Activated T-cell treated with anti-CD3 and anti-CD28 coated beads, Interleukin-2, amount 50 U/mL, for 1 hour (primary cell): ENCODE results near the gene LCE5A.
"Not testable (repeated sequence)": the region's sequence is repeated elsewhere in the genome, so short reads cannot be mapped to it uniquely, and the experiment has no call there.

Source experiments
- DNase-seq: peaks from one replicate; pipeline ENCODE4 v3.0.0-alpha.2; 2020

Gene LCE5A

DNA sequence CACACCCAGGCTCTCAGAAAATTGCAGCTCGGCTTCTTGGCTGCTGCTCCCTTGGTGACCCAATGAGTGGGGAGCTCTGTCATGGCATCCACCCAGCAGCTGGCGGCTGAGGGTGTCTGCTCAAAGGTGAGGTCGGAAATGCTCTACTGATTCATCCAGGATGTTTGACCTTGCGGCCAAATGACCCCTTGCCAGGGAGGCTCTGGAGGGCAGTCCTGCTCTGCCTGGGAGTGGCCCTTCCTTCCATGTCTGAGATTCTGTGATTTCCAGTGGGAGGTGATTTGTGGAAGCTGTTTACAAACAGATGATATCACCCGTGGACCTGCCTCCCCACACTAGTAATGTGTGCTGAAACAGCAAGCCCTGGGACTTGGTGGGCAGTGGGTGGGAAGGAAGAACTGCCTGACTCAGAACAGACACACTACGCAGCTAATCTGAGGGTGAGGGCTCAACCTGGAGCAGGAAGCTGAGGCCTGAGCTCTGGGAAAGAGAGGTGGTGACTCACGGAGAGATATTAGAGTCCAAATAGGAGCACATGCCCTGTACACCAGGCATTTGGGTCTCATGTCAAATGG is 6.7 kb downstream of the LCE5A start:
- DNase-seq, result no peak

DNA sequence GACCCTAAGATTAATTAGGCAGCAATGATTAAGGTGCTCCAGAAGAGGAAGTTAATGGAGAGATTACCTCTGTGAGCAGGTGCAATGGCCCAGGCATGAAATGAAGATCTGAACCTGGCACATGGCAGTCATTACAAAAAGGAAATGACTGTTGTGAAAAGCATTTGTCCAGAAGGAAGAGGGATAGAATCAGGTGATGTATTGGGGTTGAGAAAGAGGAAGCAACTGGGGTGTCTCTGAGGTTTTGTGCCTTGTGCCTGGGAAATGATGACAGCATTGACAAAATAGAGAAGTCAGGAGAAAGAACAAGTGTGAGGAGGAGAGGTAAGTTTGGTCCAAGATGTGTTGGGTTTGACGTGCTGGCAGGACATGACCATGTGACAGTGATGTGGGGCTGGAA is 9.2 kb downstream of the LCE5A start:
- no peak for DNase-seq

DNA sequence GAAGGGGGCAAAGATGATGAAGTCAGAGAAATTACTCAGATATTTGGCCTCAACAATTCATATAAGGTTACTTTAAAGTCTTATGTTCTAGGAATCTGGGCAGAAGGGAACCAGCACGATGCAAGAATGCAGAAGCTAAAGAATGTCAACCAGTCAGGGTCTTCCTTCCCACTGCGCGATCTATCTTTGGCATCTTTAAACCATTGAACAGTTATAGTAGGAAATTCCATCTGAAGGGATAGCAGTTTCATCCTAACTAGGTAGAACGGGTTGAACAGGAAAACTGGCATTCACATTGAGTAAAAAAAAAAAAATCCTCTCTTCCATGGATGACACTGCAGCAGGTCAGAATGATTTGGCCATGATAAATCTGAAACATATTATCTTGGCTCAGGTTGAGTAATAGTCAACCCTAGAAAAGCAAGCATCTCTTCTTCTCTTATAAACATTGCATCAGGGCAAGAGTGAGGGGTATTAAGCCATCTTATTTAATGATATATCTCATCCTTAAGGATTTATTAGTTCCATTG is 10.0 kb downstream of the LCE5A start:
- no peak for DNase-seq

DNA sequence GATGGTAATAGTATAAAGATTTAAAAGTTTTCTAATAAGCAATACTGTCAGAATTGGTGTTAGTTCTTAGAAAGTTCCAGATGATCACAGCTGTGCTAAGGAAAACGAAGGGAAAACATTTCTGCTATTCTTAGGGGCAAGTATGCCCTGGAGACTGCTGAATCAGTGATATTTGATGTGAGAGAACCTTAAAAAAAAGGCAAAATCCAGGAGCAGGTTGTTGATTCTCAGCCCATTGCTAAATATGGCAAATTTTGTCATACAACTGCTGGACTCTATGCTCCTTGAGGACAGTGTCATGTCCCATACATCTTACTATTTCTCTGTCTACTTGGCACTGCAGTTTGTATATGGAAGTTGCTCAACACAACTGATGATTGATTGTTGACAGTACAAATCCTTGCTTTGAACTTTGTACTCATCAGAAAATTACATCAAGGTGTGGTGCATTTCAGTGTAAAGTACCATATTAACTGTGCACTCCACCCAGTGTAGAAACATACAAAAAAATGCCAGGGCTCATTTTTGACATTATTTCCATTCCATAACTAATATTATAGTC is 14.6 kb downstream of the LCE5A start:
- no peak for DNase-seq

DNA sequence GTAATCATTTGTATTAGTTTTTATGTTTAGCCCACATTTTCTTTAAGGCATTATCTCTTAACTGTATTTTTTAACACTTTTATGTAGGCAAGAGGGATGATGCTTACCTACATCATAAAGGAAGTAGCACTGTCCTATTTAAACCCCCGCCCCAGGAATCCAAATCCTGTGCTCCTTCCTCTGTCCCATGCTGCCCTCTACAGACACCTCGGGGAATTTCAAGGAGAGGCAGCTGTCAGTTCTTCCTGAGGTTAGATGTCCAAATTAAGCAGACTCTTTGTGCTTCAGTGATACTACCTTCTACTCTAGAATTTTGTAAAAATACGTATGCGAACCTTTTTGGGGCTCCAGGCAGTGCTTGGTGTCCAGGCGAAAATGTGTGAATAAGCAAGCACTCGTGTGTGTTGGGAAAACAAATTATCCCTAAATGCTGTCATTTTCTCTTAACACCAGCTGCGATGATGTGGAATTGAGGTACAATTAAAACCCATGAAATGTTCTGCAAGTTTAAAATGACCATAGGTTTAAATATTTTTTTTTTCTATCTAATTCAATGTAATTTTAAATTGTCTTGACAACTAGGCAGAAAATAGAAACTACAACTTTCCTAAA is 22.8 kb downstream of the LCE5A start:
- DNase-seq, result no peak

DNA sequence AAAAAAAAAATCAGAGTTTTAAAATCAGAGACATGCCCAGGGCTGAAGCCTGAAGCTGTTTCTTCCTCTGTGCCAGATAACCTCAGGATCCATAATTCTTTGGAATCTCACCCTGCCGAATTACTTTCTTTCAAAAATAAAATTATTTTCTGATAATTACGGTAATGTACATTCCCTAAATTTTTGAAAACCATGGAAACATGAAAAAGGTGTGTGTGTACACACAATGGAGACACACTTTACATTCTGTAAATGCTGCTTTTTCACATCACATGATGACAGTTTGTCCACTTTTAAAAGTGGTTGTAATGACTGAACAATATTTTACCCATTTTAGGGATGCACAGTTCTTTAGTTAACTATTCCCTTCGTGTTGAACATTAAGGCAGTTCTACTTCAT is 25.2 kb downstream of the LCE5A start:
- no peak for DNase-seq

DNA sequence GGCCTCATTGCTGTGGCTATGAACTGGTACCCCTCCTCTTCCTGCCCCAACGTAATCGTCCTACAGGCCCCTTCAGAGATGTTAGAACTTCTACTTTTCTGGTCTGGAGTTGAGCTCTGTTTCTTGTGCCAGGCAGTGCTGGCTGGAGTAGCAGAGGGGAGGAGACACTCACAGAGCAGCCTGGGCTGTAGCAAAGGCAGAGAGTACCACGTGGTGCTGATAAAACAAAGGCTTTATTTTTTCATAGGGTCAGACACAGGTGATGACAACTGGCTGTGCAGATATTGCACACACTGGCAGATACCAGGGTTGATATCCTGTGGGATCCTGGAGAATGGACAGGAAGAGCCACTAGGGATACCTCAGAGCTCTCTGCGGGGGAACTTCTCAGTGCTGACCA is 26.9 kb downstream of the LCE5A start:
- DNase-seq, result no peak

DNA sequence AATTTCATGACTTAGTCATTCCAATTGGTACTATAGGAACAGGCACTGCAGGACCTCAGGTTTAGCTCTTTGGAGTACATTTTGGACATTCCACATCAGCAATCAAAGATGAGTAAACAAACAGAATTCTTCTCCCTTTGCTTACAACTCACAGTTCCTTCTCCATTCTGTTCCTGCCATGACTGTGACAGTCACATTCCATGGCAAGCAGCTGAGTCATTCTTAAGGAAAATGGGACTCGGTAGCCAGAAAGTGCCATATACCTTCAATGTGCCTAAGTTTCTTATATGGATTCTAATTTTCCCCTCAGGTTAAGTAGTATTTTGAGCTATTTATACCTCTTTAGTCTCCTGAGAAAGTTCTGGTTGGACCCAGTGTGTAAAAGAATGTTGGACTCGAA is 29.3 kb downstream of the LCE5A start:
- DNase-seq, result no peak

DNA sequence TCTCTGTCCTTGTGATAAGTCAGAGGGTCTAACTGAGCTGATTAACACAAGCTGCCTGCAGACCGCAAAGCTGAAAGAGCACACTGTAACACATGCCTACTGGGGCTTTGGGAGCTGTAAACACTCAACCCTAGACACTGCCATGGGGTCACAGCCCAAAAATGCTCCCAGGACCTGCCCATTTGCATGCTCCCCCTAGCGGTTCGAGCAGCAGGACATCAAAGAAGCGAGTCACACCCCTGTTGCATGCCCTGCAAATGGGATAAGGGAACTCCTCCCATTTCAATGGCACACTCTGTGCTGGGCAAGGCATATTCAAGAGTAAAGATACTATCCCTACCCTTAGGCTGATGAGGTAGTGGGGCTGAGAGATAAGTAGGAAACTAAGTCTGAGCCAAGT is 33.2 kb downstream of the LCE5A start:
- DNase-seq, result no peak

DNA sequence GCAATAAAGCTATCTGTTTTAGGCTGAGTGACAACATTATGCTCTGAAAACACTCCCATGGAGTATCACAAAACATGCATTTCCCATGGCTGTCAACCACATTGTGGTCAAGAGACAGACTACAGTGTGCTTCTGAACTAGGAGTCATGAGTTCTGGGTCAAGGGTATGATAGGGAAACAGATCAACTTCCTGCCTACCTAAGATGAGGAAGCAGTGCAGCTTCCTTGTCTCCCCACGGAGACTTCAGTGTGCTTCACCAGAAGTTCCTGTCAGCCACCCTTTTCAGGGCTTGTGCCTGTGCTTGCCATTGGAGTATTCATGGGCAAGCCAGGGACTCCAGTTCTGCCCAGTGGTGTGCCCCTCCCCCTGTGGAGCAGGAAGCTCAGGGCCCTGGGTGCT is 36.1 kb downstream of the LCE5A start:
- DNase-seq, result no peak

DNA sequence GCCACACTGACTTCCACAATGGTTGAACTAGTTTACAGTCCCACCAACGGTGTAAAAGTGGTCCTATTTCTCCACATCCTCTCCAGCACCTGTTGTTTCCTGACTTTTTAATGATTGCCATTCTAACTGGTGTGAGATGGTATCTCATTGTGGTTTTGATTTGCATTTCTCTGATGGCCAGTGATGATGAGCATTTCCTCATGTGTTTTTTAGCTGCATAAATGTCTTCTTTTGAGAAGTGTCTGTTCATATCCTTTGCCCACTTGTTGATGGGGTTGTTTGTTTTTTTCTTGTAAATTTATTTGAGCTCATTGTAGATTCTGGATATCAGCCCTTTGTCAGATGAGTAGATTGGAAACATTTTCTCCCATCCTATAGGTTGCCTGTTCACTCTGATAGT is 37.8 kb downstream of the LCE5A start:
- not testable (repeated sequence) for DNase-seq
